Epithelial cell of prostate (primary cell): ENCODE results near the gene CYFIP2.
A peak's percentile ranks its signal among the peaks of the same experiment; 100 is the strongest.
"Not testable (repeated sequence)": the region's sequence is repeated elsewhere in the genome, so short reads cannot be mapped to it uniquely, and the experiment has no call there.

ENCODE experiments used
- DNase-seq: peaks from one replicate; pipeline ENCODE4 v3.0.0-alpha.2; 2011; ENCODE audit warnings: low read depth, low spot score
- H3K27ac ChIP-seq: fragments of 450-650 bp; 2 replicates; pipeline ENCODE4 v1.5.1; 2017; ENCODE audit warnings: mild to moderate bottlenecking

CYFIP2 gene

DNA sequence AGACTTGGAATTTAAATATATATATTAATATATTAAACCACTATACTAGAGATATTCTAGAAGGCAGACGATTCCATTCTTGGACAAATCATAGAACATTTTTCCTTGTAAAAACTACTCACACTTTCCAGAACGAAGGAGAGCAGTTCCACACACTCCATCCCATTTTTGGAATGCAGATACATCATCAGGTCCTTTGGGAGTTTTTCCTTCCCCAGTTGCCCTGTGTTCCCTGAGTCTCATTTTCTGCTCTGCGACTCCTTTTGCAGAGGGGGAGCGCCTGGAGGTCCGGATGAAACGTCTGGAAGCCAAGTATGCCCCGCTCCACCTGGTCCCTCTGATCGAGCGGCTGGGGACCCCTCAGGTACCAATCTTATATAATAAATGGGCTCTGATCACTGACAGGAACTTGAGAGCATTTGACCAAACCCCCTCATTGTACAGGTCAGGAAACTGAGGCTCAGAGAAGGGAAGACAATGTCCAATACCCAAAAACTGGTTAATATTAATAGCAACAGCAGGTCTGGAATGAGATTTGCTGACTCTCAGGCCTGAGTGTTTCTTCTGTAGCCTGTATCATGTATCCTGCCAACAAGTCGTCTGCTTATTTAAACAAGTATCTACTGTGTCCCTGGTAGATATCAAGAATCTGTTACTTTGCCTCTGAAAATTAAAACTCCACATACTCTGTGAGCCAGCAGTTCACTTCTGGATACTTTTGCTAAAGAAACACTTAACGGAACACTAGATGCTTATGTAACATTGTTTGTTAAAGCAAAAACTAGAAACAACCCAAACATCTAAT, 117.3 kb downstream of the CYFIP2 start:
- no peak overlapping the region for H3K27ac ChIP-seq
- no peak for DNase-seq

DNA sequence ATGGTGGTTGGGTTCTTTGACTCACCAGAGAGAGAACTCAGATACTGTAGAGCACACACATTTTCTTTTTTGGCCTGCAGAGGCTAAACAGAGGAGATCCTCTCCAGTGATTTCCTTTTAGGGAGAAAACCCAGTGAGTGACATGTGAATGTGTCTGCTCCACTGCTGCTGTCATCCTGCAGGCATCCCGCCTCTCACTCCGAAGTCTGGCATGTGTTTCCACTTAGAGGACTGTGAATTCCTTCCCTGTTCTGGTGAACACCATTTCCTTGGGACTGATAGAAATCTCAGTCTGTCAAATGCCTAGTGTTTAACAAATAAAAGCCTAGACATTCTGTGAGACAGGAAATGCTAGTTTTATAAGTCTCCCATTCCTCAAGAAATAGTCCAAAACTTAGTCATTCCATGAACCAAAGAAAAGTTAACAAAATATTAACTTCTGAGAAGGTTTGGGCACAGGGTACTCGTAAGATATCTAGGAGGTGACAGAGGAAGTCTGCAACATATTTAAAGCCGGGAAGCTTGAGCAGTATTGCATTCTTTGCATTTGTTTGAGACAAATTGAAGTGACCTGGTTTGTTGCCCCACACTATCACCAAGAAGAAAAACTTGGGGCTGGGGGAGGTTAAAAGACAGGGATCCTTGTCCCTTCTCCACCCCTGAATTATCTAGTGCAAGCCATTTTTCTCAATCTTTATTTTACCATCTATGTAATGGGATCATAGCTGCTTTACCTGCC, 119.2 kb downstream of the CYFIP2 start:
- H3K27ac ChIP-seq = peak overlapping the region; percentile 12
- peak; percentile 40 for DNase-seq

DNA sequence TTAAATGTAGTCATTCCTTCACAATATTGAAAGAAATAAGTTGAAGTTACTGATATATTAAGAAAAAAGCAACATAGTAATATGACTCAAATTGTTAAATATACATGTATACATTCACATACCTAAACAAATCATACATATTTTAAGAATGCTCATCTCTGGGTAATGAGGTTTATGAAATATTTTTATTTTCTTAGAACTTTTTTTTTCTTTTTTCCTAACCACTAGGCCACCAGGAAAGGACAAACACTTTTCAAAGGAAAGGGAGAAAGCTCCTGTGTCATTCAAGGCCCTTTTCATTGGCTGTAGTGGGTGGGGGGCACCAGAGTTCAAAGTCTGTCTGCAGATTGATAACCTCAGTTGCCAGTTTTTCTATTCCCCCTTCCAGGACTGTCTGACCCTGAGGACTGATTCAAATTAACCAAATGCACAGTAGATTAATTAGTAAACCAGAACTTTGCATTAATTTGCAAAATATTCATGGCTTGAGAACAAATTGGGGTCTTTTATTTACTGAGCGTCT, 121.2 kb downstream of the CYFIP2 start:
- DNase-seq = no peak
- H3K27ac ChIP-seq = peak overlapping the region; percentile 24

- DNase-seq = no peak
- H3K27ac ChIP-seq = peak overlapping the region; percentile 24
Measured at GRCh38 chr5:157387683-157388093, 121.8 kb downstream of the CYFIP2 start.

GRCh38 chr5:157388111-157388710, 122.3 kb downstream of the CYFIP2 start:
- H3K27ac ChIP-seq = peak overlapping the region; percentile 24
- no peak for DNase-seq

DNA sequence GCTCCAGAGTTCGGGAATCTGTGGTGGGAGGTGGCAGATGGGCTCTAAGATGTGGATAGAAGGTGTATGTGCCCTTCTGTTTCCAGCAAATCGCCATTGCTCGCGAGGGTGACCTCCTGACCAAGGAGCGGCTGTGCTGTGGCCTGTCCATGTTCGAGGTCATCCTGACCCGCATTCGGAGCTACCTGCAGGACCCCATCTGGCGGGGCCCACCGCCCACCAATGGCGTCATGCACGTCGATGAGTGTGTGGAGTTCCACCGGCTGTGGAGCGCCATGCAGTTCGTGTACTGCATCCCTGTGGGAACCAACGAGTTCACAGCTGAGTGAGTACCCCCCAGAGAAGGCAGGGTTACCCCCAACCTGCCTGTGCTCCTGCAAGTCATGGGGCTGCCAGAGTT, 123.2 kb downstream of the CYFIP2 start:
- no peak for DNase-seq

GRCh38 chr5:157390133-157390532, 124.2 kb downstream of the CYFIP2 start:
- no peak for DNase-seq
- peak overlapping the region; percentile 76 for H3K27ac ChIP-seq

More for the DNA sequence above, 123.2 kb downstream of the CYFIP2 start:
- no peak overlapping the region for H3K27ac ChIP-seq

DNA sequence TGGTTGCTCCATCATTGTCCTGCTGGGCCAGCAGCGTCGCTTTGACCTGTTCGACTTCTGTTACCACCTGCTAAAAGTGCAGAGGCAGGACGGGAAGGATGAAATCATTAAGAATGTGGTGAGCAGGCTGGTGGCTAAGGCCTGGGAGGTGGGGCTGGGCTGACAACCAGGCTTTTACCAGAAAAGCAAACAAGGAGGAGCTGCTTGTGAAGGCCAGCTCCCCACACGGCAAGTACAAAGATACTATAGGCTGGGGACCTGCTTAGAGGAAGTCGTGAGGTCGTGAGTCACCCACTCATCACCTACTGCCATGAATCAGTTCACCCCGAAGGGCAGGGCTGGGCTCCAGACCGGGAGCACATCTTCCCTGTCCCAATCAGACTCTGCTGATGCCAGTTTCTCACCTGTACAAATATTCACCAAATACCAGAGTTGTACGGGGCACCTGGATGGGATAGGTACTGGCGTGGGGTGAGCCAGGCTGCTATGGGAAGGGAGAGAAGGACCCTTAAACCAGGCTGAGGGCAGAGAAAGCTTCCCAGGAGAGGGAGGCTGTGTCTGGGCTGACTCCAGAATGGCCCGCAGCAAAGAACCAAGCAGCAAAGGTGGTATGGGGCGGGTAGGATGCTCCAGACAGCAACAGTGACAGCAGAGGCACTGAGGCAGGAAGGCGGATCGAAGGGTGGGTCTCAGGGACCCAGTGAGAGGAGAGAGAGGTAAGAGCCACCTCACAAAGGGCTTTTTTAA, 124.8 kb downstream of the CYFIP2 start:
- DNase-seq = peak; percentile 99
- H3K27ac ChIP-seq = peak overlapping the region; percentile 76

GRCh38 chr5:157398305-157398704, 132.4 kb downstream of the CYFIP2 start:
- H3K27ac ChIP-seq = no peak overlapping the region
- no peak for DNase-seq

GRCh38 chr5:157400741-157401495, 135.0 kb downstream of the CYFIP2 start:
- H3K27ac ChIP-seq = no peak overlapping the region
- no peak for DNase-seq

DNA sequence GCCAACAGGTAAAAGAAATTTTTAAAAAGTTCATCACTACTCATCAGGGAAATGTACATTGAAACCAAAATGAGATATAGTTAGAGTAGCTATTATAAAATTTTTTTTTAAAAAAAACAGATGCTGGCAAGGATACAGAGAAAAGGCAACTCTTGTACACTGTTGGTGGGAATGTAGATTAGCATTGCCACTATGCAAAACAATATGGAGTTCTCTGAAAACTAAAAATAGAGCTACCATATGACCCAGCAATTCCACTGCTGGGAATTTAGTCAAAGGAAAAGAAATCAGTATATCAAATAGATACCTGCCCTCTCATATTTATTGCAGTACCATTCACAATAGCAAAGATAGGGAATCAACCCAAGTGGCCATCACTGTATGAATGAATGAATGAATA, 149.9 kb downstream of the CYFIP2 start:
- H3K27ac ChIP-seq = no peak overlapping the region
- no peak for DNase-seq

DNA sequence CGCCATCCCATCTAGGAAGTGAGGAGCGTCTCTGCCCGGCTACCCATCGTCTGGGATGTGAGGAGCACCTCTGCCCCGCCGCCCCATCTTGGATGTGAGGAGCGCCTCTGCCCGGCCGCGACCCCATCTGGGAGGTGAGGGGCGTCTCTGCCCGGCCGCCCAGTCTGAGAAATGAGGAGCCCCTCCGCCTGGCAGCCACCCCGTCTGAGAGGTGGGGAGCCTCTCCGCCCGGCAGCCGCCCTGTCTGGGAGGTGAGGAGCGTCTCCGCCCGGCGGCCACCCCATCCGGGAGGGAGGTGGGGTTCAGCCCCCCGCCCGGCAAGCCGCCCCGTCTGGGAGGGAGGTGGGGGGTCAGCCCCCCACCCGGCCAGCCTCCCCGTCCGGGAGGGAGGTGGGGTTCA, 153.6 kb downstream of the CYFIP2 start:
- not testable (repeated sequence) for H3K27ac ChIP-seq, DNase-seq

DNA sequence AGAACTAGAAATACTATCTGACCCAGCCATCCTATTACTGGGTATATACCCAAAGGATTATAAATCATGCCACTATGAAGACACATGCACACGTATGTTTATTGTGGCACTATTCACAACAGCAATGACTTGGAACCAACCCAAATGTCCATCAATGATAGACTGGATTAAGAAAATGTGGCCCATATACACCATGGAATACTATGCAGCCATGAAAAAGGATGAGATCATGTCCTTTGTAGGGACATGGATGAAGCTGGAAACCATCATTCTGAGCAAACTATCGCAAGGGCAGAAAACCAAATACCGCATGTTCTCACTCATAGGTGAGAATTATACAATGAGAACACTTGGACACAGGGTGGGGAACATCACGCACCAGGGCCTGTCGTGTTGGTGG, 164.0 kb downstream of the CYFIP2 start:
- DNase-seq = not testable (repeated sequence)

DNA sequence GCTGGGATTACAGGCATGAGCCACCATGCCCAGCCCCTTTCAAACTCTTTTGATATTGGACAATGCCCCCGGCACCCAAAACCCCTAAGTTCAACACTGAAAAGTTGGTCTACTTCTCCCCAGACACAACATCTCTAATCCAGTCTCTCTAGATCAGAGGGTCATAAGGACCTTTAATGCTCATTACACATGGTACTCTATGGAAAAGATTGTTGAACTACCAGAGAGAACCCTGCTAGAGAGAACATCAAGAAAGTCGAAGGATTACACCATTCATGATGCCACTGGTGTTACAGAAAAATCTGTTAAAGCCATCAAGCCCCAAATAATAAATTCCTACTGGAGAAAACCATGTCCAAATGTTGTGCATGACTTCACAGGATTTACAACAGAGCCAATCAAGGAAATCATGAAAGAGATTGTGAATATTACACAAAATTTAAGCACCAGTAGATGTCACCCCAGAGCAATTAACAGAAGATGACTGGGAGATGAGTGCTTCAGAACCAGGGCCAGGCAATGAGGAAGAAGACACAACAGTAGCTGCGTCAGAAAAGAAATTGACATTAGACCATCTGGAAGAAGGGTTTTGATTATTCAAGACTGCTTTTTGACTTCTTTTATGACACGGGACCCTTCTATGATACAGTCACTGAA, 165.7 kb downstream of the CYFIP2 start:
- no peak for DNase-seq
- no peak overlapping the region for H3K27ac ChIP-seq

More for the DNA sequence above, 164.0 kb downstream of the CYFIP2 start:
- not testable (repeated sequence) for H3K27ac ChIP-seq

DNA sequence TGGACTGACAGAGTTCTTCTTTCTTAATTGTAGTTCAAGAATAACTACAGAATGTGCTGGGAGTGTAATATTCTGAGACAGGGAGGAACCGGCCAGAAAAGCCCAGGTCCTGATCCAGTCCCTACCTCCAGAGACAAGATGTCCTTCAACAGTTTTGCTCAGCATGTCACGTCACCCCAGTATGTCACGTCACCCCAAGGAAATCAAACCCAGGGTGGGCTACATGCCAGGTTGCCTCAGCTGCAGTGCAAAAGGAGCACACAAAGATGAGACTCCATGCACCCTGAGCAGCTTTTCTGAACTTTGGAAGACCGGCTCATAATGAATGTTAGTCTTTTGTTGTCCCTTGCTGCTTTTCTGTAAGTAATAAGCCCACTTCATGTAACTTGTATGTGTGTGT, 168.2 kb downstream of the CYFIP2 start:
- DNase-seq = no peak
- no peak overlapping the region for H3K27ac ChIP-seq

GRCh38 chr5:157443041-157443549, 177.2 kb downstream of the CYFIP2 start:
- DNase-seq = no peak

GRCh38 chr5:157444224-157444623, 178.3 kb downstream of the CYFIP2 start:
- no peak for DNase-seq
- H3K27ac ChIP-seq = no peak overlapping the region

More at GRCh38 chr5:157443041-157443549, 177.2 kb downstream of the CYFIP2 start:
- H3K27ac ChIP-seq = no peak overlapping the region
